Measurements from ENCODE around the gene PRR7. TPM values are rescaled to one million over a fixed set of nuclear protein-coding genes. Genes with fewer than 3 reads are reported as not detected.

The PRR7 gene
- total and polyA plus RNA-seq, 2 experiments from 2014 or later, result 10.5 to 24.8 TPM

GRCh38 chr5:177429248-177430040 is 17.2 kb upstream of the PRR7 start:
- Histone ChIP-seq H3K4me3 (no peak overlapping the region), H3K36me3 (ENCODE audit: low read depth) (no peaks in the 10 kb centered on the region), H3K9ac (no peak overlapping the region), H3K9me3 (ENCODE audit: low read depth) (no peaks in the 10 kb centered on the region), H3K27ac (no peak overlapping the region), H3K27me3 (replicated peaks; ENCODE audit: insufficient read depth) (no peaks in the 10 kb centered on the region), H3K4me2 (ENCODE audit: unreplicated experiment) (no peak overlapping the region), H3K4me1 (ENCODE audit: insufficient read depth) (peaks cover 10% of the 10 kb centered on the region), H3K79me2 (ENCODE audit: insufficient read depth) (peaks cover 28% of the 10 kb centered on the region), H2AFZ (no peak overlapping the region), H4K20me1 (ENCODE audit: insufficient read depth) (no peaks in the 10 kb centered on the region), H3F3A (ENCODE audit: insufficient read depth) (no peaks in the 10 kb centered on the region), H3K9me2 (ENCODE audit: insufficient read depth) (no peaks in the 10 kb centered on the region)
- TF ChIP-seq EZH2phosphoT487 (IDR thresholded peaks at IDR 0.05; ENCODE audit: insufficient read depth, low read depth) (no peak), EZH2 (IDR thresholded peaks at IDR 0.05; ENCODE audit: insufficient read depth, poor library complexity, severe bottlenecking) (no peak)
- no peak for DNase-seq
- whole genome bisulfite sequencing, 2 experiments (ENCODE audit: low coverage in 1 of 2, low lambda C conversion rate in 2 of 2, missing lambda C conversion rate in 2 of 2), result 96 to 99% methylated on average over 6 of the region's 6 CpGs
- in situ Hi-C loops (cut with MboI), result no loop called here

- H3K79me2 ChIP-seq (ENCODE audit: insufficient read depth), result peaks cover 28% of the 10 kb centered on the region
- H3K4me3 ChIP-seq, result no peak overlapping the region
- no peak for TF ChIP-seq EZH2 (IDR thresholded peaks at IDR 0.05; ENCODE audit: insufficient read depth, poor library complexity, severe bottlenecking)
- in situ Hi-C loops (cut with MboI), result no loop called here
- no peaks in the 10 kb centered on the region for H3K9me2 ChIP-seq (ENCODE audit: insufficient read depth)
- H3K36me3 ChIP-seq (ENCODE audit: low read depth), result no peaks in the 10 kb centered on the region
- no peak overlapping the region for H3K9ac ChIP-seq
- peaks cover 10% of the 10 kb centered on the region for H3K4me1 ChIP-seq (ENCODE audit: insufficient read depth)
- no peak overlapping the region for H2AFZ ChIP-seq
- DNase-seq, result no peak
- no peak overlapping the region for H3K4me2 ChIP-seq (ENCODE audit: unreplicated experiment)
- H3K9me3 ChIP-seq (ENCODE audit: low read depth), result no peaks in the 10 kb centered on the region
- H3F3A ChIP-seq (ENCODE audit: insufficient read depth), result no peaks in the 10 kb centered on the region
- 89 to 92% methylated on average over 26 of the region's 26 CpGs for WGBS, 2 experiments (ENCODE audit: low coverage in 1 of 2, low lambda C conversion rate in 2 of 2, missing lambda C conversion rate in 2 of 2)
- no peak overlapping the region for H3K27ac ChIP-seq
- no peaks in the 10 kb centered on the region for H4K20me1 ChIP-seq (ENCODE audit: insufficient read depth)
- no peaks in the 10 kb centered on the region for H3K27me3 ChIP-seq (replicated peaks; ENCODE audit: insufficient read depth)
Measured at GRCh38 chr5:177430140-177430951, 16.3 kb upstream of the PRR7 start.

DNA sequence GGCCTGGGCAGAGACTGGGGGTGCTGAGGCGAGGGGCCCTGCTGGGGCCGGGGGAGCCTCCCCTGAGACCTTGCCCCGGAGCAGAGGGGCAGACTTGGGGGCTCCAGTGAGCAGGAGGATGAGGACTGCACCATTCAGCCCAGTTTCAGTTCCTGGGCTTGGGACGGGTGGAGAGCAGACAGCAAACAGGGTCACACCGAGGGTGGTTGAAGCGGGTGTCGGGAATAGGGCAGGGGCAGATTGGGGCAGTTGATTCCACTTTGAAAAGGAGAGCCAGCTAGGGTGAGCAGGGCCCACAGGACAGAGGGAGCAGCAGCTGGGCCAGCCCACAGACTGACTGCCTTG is 15.7 kb upstream of the PRR7 start:
- Histone ChIP-seq H3K9ac (no peak overlapping the region), H3K9me2 (ENCODE audit: insufficient read depth) (no peaks in the 10 kb centered on the region), H3K79me2 (ENCODE audit: insufficient read depth) (peaks cover 28% of the 10 kb centered on the region), H3K4me1 (ENCODE audit: insufficient read depth) (peaks cover 10% of the 10 kb centered on the region), H3K9me3 (ENCODE audit: low read depth) (no peaks in the 10 kb centered on the region), H2AFZ (no peak overlapping the region), H3K4me3 (no peak overlapping the region), H3K4me2 (ENCODE audit: unreplicated experiment) (no peak overlapping the region), H3F3A (ENCODE audit: insufficient read depth) (no peaks in the 10 kb centered on the region), H3K36me3 (ENCODE audit: low read depth) (no peaks in the 10 kb centered on the region), H3K27me3 (replicated peaks; ENCODE audit: insufficient read depth) (no peaks in the 10 kb centered on the region), H4K20me1 (ENCODE audit: insufficient read depth) (no peaks in the 10 kb centered on the region), H3K27ac (no peak overlapping the region)
- no peak for TF ChIP-seq EZH2 (IDR thresholded peaks at IDR 0.05; ENCODE audit: insufficient read depth, poor library complexity, severe bottlenecking)
- no peak for TF ChIP-seq EZH2phosphoT487 (IDR thresholded peaks at IDR 0.05; ENCODE audit: insufficient read depth, low read depth)
- WGBS, 2 experiments (ENCODE audit: low coverage in 1 of 2, low lambda C conversion rate in 2 of 2, missing lambda C conversion rate in 2 of 2), result 95 to 98% methylated on average over 5 to 7 of the region's 7 CpGs
- DNase-seq, result no peak
- in situ Hi-C loops (cut with MboI), result no loop called here

DNA sequence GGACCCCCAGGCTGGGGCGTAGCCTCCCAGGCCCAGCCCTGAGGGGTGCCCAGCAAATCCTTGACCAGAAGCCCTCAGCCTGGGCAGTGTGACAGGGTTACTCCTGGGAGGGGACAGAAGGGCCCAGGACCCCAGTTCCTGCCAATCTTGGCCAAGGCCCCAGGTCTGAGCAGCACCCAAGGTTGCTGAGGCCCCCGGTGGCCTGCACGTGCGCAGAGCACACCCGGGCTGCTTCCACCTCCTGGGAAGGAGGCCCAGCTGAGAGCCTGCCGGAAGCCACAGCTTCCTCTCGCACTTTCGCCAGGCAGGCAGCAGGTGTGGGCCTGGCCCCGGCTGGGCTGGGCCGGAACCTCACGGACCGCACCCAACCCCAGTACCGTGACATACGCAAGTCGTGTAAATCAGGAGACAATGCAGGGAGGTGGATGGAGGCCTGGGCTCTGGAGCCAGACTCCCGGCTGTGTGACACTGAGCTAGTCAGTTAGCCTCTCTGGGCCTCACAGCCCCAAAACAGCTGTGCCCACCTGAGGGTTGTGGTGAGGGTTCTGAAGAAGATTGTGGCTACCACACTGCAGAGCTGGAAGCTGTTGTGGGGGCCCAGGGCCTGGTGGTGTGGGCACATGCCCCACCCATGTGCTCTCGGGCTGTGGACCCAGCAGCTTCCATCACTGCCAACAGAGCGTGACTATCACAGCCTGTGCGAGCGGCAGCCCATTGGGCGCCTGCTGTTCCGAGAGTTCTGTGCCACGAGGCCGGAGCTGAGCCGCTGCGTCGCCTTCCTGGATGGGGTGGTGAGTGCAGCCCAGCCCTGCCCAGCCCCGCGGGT is 15.1 kb upstream of the PRR7 start:
- TF ChIP-seq EZH2 (IDR thresholded peaks at IDR 0.05; ENCODE audit: insufficient read depth, poor library complexity, severe bottlenecking), result no peak
- TF ChIP-seq EZH2phosphoT487 (IDR thresholded peaks at IDR 0.05; ENCODE audit: insufficient read depth, low read depth), result no peak
- Histone ChIP-seq H3K4me2 (ENCODE audit: unreplicated experiment) (no peak overlapping the region), H3F3A (ENCODE audit: insufficient read depth) (no peaks in the 10 kb centered on the region), H3K36me3 (ENCODE audit: low read depth) (no peaks in the 10 kb centered on the region), H3K79me2 (ENCODE audit: insufficient read depth) (peaks cover 28% of the 10 kb centered on the region), H3K9me2 (ENCODE audit: insufficient read depth) (no peaks in the 10 kb centered on the region), H3K4me3 (no peak overlapping the region), H3K9ac (no peak overlapping the region), H2AFZ (no peak overlapping the region), H3K9me3 (ENCODE audit: low read depth) (no peaks in the 10 kb centered on the region), H3K27ac (no peak overlapping the region), H3K27me3 (replicated peaks; ENCODE audit: insufficient read depth) (no peaks in the 10 kb centered on the region), H4K20me1 (ENCODE audit: insufficient read depth) (no peaks in the 10 kb centered on the region), H3K4me1 (ENCODE audit: insufficient read depth) (peaks cover 10% of the 10 kb centered on the region)
- 94 to 97% methylated on average over 25 to 27 of the region's 29 CpGs for WGBS, 2 experiments (ENCODE audit: low coverage in 1 of 2, low lambda C conversion rate in 2 of 2, missing lambda C conversion rate in 2 of 2)
- in situ Hi-C loops (cut with MboI), result no loop called here
- DNase-seq, result no peak
